SK-N-SH (cell line): Measurements from ENCODE around the gene RASL10B. TPM values are rescaled to one million over a fixed set of nuclear protein-coding genes. Genes with fewer than 3 reads are reported as not detected.

Source experiments
- CTCF ChIA-PET: fragments of 300-600, 350-600 bp; formaldehyde crosslinking; extraction: SDS; loops from one replicate; lab custom pipeline; 2021; lab: Yijun Ruan, JAX
- POLR2A ChIA-PET: fragments of 350-600 bp; sonication (Branson Sonifier 250); formaldehyde crosslinking; extraction: SDS; loops from one replicate; lab custom pipeline; 2020; ENCODE audit warnings: antibody characterized with exemption, inconsistent platforms; lab: Yijun Ruan, JAX
- DNase-seq: peaks from one replicate; pipeline ENCODE4 v3.0.0; 2012
- H2AFZ ChIP-seq: fragments of 200-600 bp; sonication (generic); 2 replicates; pipeline ENCODE4 v1.8.1; 2016; ENCODE audit warnings: antibody characterized with exemption, mild to moderate bottlenecking, low read depth
- H3F3A ChIP-seq: fragments of 200-600 bp; sonication (generic); replicated peaks from 2 replicates; pipeline ENCODE3; 2016; ENCODE audit warnings: antibody characterized with exemption, mild to moderate bottlenecking; ENCODE audit not compliant: insufficient read depth
- H3K27ac ChIP-seq, 2 experiments: fragments of 200-500 bp in 1 of 2; fragments of 200-600 bp in 1 of 2; sonication (Bioruptor generic) in 1 of 2; sonication (generic), shearing (Covaris generic) in 1 of 2; 2 replicates each; pipeline versions ENCODE4 v1.5.1 to v1.6.1; 2014 to 2016; ENCODE audit warnings: low read depth in 2 of 2, inconsistent platforms in 1 of 2, low read length in 1 of 2, mild to moderate bottlenecking in 1 of 2, mixed read lengths in 1 of 2
- H3K27me3 ChIP-seq: fragments of 200-600 bp; sonication (generic), shearing (Covaris generic); 2 replicates; pipeline ENCODE4 v1.6.1; 2016; ENCODE audit warnings: mixed run types; ENCODE audit not compliant: insufficient read depth
- H3K36me3 ChIP-seq, 2 experiments: fragments of 200-500 bp in 1 of 2; fragments of 200-600 bp in 1 of 2; sonication (Bioruptor generic) in 1 of 2; sonication (generic) in 1 of 2; replicated peaks in 1 of 2; 2 replicates each; pipeline versions ENCODE3 to v1.5.1; 2014 to 2016; ENCODE audit warnings: low read length in 1 of 2, mild to moderate bottlenecking in 1 of 2; ENCODE audit not compliant: insufficient read depth in 2 of 2, control insufficient read depth in 1 of 2
- H3K4me1 ChIP-seq, 2 experiments: fragments of 200-500 bp in 1 of 2; fragments of 200-600 bp in 1 of 2; sonication (Bioruptor generic) in 1 of 2; sonication (generic), shearing (Covaris generic) in 1 of 2; 2 replicates each; pipeline versions ENCODE4 v1.5.1 to v1.6.1; 2014 to 2016; ENCODE audit warnings: low read depth in 1 of 2, low read length in 1 of 2, mixed run types in 1 of 2; ENCODE audit not compliant: insufficient read depth in 2 of 2, control insufficient read depth in 1 of 2
- H3K4me2 ChIP-seq: fragments of 200-600 bp; sonication (generic), shearing (Covaris generic); 2 replicates; pipeline ENCODE4 v1.6.1; 2017; ENCODE audit warnings: mixed run types
- H3K4me3 ChIP-seq, 2 experiments: fragments of 200-500 bp in 1 of 2; fragments of 200-600 bp in 1 of 2; sonication (Bioruptor generic) in 1 of 2; sonication (generic), shearing (Covaris generic) in 1 of 2; 2 replicates each; pipeline versions ENCODE4 v1.5.1 to v1.8.1; 2014 to 2016; ENCODE audit warnings: low read depth in 2 of 2, inconsistent platforms in 1 of 2, low read length in 1 of 2, mild to moderate bottlenecking in 1 of 2, mixed read lengths in 1 of 2, moderate library complexity in 1 of 2
- H3K79me2 ChIP-seq: fragments of 200-600 bp; sonication (generic); 2 replicates; pipeline ENCODE4 v1.8.1; 2017; ENCODE audit warnings: mild to moderate bottlenecking; ENCODE audit not compliant: insufficient read depth
- H3K9ac ChIP-seq: fragments of 200-600 bp; sonication (generic); 2 replicates; pipeline ENCODE4 v1.6.1; 2017; ENCODE audit warnings: mixed run types
- H3K9me2 ChIP-seq: fragments of 200-600 bp; sonication (generic); 2 replicates; pipeline ENCODE4 v1.6.1; 2017; ENCODE audit warnings: mixed run types
- H3K9me3 ChIP-seq: fragments of 200-600 bp; sonication (generic); 2 replicates; pipeline ENCODE4 v1.6.1; 2017; ENCODE audit warnings: mixed run types, mild to moderate bottlenecking, moderate library complexity
- H4K20me1 ChIP-seq: fragments of 200-600 bp; sonication (generic); 2 replicates; pipeline ENCODE4 v1.6.1; 2017; ENCODE audit warnings: mild to moderate bottlenecking, mixed run types; ENCODE audit not compliant: insufficient read depth
- ELF1 ChIP-seq: IDR thresholded peaks from 2 replicates; pipeline ENCODE4 v1.4.0; 2012
- EZH2phosphoT487 ChIP-seq: fragments of 200-600 bp; sonication (generic); IDR thresholded peaks from 2 replicates; pipeline ENCODE4 v1.6.1; 2017; ENCODE audit warnings: low read depth, mixed run types, mild to moderate bottlenecking, antibody characterized with exemption, moderate library complexity, borderline replicate concordance
- FOSL2 ChIP-seq: IDR thresholded peaks from 2 replicates; pipeline ENCODE4 v1.4.0; 2012; ENCODE audit warnings: low read depth, mild to moderate bottlenecking, moderate library complexity, borderline replicate concordance
- FOXM1 ChIP-seq: IDR thresholded peaks from 2 replicates; pipeline ENCODE4 v1.4.0; 2012; ENCODE audit warnings: low read depth, mild to moderate bottlenecking
- GABPA ChIP-seq: IDR thresholded peaks from 2 replicates; pipeline ENCODE4 v1.4.0; 2012; ENCODE audit warnings: low read depth, mild to moderate bottlenecking
- GATA2 ChIP-seq: sonication (generic); formaldehyde crosslinking; IDR thresholded peaks from 2 replicates; pipeline ENCODE4 v1.5.0; 2020; ENCODE audit warnings: mild to moderate bottlenecking, missing genetic modification reagents
- JUND ChIP-seq: IDR thresholded peaks from 2 replicates; pipeline ENCODE4 v1.4.0; 2012
- MEF2A ChIP-seq: IDR thresholded peaks from 2 replicates; pipeline ENCODE4 v1.4.0; 2012; ENCODE audit warnings: low read depth, borderline replicate concordance
- NFIC ChIP-seq: IDR thresholded peaks from 2 replicates; pipeline ENCODE4 v1.4.0; 2012; ENCODE audit warnings: borderline replicate concordance
- NRF1 ChIP-seq: IDR thresholded peaks from 2 replicates; pipeline ENCODE4 v1.6.1; 2012; ENCODE audit warnings: low read depth, mild to moderate bottlenecking, low read length
- POLR2AphosphoS5 ChIP-seq: IDR thresholded peaks from 2 replicates; pipeline ENCODE4 v1.6.1; 2012; ENCODE audit warnings: low read depth, low read length
- RCOR1 ChIP-seq: fragments of 150-350 bp; IDR thresholded peaks from 2 replicates; pipeline ENCODE4 v1.6.1; 2017; ENCODE audit warnings: antibody characterized with exemption, low read length
- RFX5 ChIP-seq: IDR thresholded peaks from 2 replicates; pipeline ENCODE4 v1.6.1; 2012; ENCODE audit warnings: mild to moderate bottlenecking, improper control_type of control experiment, low read length
- RXRA ChIP-seq: IDR thresholded peaks from 2 replicates; pipeline ENCODE4 v1.4.0; 2012; ENCODE audit warnings: low read depth, mild to moderate bottlenecking, borderline replicate concordance
- SIN3A ChIP-seq: IDR thresholded peaks from 2 replicates; pipeline ENCODE4 v1.6.1; 2012; ENCODE audit warnings: low read depth, mild to moderate bottlenecking, low read length, moderate library complexity, borderline replicate concordance
- TAF1 ChIP-seq: IDR thresholded peaks from 2 replicates; pipeline ENCODE4 v1.6.1; 2012; ENCODE audit warnings: low read depth, mild to moderate bottlenecking, low read length, moderate library complexity, borderline replicate concordance
- TCF12 ChIP-seq: IDR thresholded peaks from 2 replicates; pipeline ENCODE4 v1.4.0; 2012
- WGBS: methylation state at CpG from one replicate; pipeline ENCODE4 v1.1.6; 2017; ENCODE audit warnings: low lambda C conversion rate; 5-methylcytosine and 5-hydroxymethylcytosine counted together
- polyA plus RNA-seq, 3 experiments: library from polyadenylated mRNA; depleted of rRNA; stranded (reverse); fragments of >200 nt; gene quantifications; 2 replicates each; pipeline ENCODE4 v1.2.3, GENCODE V29; 2012
- TF ChIP-seq, protein P1 (sequence below): IDR thresholded peaks from 2 replicates; pipeline ENCODE4; 2012
- TF ChIP-seq, protein P2 (sequence below): IDR thresholded peaks from 2 replicates; pipeline ENCODE4 v1.6.1; 2012; ENCODE audit warnings: mild to moderate bottlenecking, low read depth, low read length, moderate library complexity
- TF ChIP-seq, protein P3 (sequence below): fragments of 150-350 bp; IDR thresholded peaks from 2 replicates; pipeline ENCODE4 v1.6.1; 2016; ENCODE audit warnings: mild to moderate bottlenecking, low read depth, low read length
- TF ChIP-seq, protein P4 (sequence below): IDR thresholded peaks from 2 replicates; pipeline ENCODE4 v1.4.0; 2012; ENCODE audit warnings: low read depth, borderline replicate concordance
- TF ChIP-seq, protein P5 (sequence below): IDR thresholded peaks from 2 replicates; pipeline ENCODE4 v1.4.0; 2012; ENCODE audit warnings: low read depth

Gene RASL10B
- polyA plus RNA-seq, 1 of the 3 experiments (the other 2 are of a cell fraction), result 4.2 TPM

DNA sequence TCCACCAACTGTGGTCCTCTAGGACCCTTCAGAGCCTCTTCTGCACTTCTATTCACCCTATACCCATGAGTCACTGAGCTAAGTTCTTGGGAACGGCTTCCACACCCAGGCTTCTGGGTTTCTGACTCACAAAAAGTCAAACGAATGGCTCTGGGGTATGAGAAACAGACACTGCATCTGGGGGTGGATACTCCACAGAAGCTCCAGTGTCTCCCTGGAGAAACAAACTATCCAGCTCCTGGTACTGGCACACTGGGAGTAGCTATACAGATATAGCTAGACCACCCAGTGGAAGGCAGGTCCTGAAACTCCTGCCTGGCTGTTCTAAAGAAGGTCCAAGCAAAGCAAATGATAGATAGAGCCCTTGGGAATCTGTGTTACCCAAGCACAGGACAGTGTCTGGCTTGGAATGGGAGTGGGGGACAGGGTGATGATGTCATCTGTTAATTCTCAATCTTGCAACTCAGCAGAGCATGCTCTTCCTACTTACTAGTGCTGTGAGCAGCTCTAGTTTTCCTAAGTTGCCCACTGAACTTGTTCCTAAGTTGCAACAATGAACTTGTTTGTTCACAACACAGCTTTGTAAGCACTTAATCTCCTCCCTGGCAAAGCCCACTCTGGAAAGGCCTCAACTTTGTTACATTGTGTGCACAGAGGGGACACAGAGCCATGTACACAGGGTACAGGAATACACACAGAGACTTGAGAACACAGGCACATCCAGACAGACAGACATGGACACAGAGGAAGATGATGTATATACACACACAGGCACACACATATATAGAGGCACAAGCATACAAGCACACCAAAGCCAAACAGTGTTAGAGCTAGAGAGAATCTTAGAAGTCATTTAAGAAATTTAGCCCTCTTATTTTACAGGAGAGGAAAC is 57.3 kb downstream of the RASL10B start:
- no peaks in the 10 kb centered on the region for H3K36me3 ChIP-seq
- no peaks in the 10 kb centered on the region for H3K9me2 ChIP-seq
- no peaks in the 10 kb centered on the region for H3K79me2 ChIP-seq
- POLR2A ChIA-PET, result interaction anchor here (0.6 to 1.2 kb wide), 4 partner anchors 11 to 21 kb away, joined by 3 to 7 read pairs (median 4); partner anchors contain the start of gene TAF15
- peak; percentile 44 for DNase-seq
- peaks cover 9% of the 10 kb centered on the region for H3F3A ChIP-seq
- no peaks in the 10 kb centered on the region for H3K9me3 ChIP-seq
- no peak overlapping the region for H3K4me3 ChIP-seq
- peaks cover 15% of the 10 kb centered on the region for H3K27me3 ChIP-seq
- H3K4me1 ChIP-seq, result peaks cover 0 to 48% of the 10 kb centered on the region in 2 experiments; a peak in 3 of 4 replicates
- TF ChIP-seq GATA2 (no peak), TCF12 (peak; percentile 24; the same call in 1 of the 2 replicates), MEF2A (no peak), RCOR1 (no peak), JUND (no peak), RXRA (no peak), NFIC (no peak), TAF1 (no peak), RFX5 (no peak), EZH2phosphoT487 (no peak), ELF1 (no peak), FOSL2 (peak; percentile 53; the same call in 1 of the 2 replicates), FOXM1 (no peak), POLR2AphosphoS5 (no peak), SIN3A (no peak), NRF1 (no peak), GABPA (no peak)
- TF ChIP-seq, protein P1, sequence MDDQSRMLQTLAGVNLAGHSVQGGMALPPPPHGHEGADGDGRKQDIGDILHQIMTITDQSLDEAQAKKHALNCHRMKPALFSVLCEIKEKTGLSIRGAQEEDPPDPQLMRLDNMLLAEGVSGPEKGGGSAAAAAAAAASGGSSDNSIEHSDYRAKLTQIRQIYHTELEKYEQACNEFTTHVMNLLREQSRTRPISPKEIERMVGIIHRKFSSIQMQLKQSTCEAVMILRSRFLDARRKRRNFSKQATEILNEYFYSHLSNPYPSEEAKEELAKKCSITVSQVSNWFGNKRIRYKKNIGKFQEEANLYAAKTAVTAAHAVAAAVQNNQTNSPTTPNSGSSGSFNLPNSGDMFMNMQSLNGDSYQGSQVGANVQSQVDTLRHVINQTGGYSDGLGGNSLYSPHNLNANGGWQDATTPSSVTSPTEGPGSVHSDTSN, result no peak
- TF ChIP-seq, protein P2, sequence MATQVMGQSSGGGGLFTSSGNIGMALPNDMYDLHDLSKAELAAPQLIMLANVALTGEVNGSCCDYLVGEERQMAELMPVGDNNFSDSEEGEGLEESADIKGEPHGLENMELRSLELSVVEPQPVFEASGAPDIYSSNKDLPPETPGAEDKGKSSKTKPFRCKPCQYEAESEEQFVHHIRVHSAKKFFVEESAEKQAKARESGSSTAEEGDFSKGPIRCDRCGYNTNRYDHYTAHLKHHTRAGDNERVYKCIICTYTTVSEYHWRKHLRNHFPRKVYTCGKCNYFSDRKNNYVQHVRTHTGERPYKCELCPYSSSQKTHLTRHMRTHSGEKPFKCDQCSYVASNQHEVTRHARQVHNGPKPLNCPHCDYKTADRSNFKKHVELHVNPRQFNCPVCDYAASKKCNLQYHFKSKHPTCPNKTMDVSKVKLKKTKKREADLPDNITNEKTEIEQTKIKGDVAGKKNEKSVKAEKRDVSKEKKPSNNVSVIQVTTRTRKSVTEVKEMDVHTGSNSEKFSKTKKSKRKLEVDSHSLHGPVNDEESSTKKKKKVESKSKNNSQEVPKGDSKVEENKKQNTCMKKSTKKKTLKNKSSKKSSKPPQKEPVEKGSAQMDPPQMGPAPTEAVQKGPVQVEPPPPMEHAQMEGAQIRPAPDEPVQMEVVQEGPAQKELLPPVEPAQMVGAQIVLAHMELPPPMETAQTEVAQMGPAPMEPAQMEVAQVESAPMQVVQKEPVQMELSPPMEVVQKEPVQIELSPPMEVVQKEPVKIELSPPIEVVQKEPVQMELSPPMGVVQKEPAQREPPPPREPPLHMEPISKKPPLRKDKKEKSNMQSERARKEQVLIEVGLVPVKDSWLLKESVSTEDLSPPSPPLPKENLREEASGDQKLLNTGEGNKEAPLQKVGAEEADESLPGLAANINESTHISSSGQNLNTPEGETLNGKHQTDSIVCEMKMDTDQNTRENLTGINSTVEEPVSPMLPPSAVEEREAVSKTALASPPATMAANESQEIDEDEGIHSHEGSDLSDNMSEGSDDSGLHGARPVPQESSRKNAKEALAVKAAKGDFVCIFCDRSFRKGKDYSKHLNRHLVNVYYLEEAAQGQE, result 0 out of 2 replicates have a peak, but pooled peaks have one; percentile 7
- TF ChIP-seq, protein P3, sequence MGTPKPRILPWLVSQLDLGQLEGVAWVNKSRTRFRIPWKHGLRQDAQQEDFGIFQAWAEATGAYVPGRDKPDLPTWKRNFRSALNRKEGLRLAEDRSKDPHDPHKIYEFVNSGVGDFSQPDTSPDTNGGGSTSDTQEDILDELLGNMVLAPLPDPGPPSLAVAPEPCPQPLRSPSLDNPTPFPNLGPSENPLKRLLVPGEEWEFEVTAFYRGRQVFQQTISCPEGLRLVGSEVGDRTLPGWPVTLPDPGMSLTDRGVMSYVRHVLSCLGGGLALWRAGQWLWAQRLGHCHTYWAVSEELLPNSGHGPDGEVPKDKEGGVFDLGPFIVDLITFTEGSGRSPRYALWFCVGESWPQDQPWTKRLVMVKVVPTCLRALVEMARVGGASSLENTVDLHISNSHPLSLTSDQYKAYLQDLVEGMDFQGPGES, result no peak
- TF ChIP-seq, protein P4, sequence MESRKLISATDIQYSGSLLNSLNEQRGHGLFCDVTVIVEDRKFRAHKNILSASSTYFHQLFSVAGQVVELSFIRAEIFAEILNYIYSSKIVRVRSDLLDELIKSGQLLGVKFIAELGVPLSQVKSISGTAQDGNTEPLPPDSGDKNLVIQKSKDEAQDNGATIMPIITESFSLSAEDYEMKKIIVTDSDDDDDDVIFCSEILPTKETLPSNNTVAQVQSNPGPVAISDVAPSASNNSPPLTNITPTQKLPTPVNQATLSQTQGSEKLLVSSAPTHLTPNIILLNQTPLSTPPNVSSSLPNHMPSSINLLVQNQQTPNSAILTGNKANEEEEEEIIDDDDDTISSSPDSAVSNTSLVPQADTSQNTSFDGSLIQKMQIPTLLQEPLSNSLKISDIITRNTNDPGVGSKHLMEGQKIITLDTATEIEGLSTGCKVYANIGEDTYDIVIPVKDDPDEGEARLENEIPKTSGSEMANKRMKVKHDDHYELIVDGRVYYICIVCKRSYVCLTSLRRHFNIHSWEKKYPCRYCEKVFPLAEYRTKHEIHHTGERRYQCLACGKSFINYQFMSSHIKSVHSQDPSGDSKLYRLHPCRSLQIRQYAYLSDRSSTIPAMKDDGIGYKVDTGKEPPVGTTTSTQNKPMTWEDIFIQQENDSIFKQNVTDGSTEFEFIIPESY, result no peak
- TF ChIP-seq, protein P5, sequence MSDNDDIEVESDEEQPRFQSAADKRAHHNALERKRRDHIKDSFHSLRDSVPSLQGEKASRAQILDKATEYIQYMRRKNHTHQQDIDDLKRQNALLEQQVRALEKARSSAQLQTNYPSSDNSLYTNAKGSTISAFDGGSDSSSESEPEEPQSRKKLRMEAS, result no peak
- TF ChIP-seq, all 33 proteins: peak for 3
- Histone ChIP-seq H4K20me1 (no peaks in the 10 kb centered on the region), H3K27ac (peak overlapping the region; percentile 63 to 79), H2AFZ (peak overlapping the region; percentile 20; the same call in 1 of the 2 replicates), H3K9ac (no peak overlapping the region), H3K4me2 (peak overlapping the region; percentile 14; the same call in 1 of the 2 replicates)
- CTCF ChIA-PET, result interaction anchor here (0.9 to 6.6 kb wide), 7 partner anchors 11 to 175 kb away, joined by 3 to 100 read pairs (median 10); partner anchors contain the start of gene TAF15
- WGBS, result 0% methylated on average over 2 of the region's 2 CpGs
